ENCODE measurements around the gene FES. TPM values are rescaled to one million over a fixed set of nuclear protein-coding genes. Genes with fewer than 3 reads are reported as not detected.

FES gene
- 45.2 and 65.0 TPM in 2 replicates for total RNA-seq

GRCh38 chr15:90883976-90884718 lies at the start of gene FES:
TSS of gene FES (plus strand) at chr15:90884504. CDS start at chr15:90885046, 542 bp downstream.

GRCh38 chr15:90868261-90868689 lies 16.0 kb upstream of the FES start, which contains the start of gene FURIN:
TSS of gene FURIN (plus strand) at chr15:90868588. CDS start at chr15:90875741, 7,153 bp downstream.

GRCh38 chr15:90902840-90903732 lies 18.8 kb downstream of the FES start, which contains the start of gene MAN2A2:
TSS of gene MAN2A2 (plus strand) at chr15:90903302. CDS start at chr15:90904208, 906 bp downstream.

GRCh38 chr15:90931828-90932659 lies 47.7 kb downstream of the FES start, which contains the start of gene HDDC3:
TSS of gene HDDC3 (minus strand) at chr15:90932549. CDS start at chr15:90932540, 9 bp downstream.

GRCh38 chr15:90934949-90935751 lies 50.8 kb downstream of the FES start, which contains the start of gene UNC45A:
TSS of gene UNC45A (plus strand) at chr15:90935285. CDS start at chr15:90935325, 40 bp downstream.

Small RNA genes within 50 kb of the gene (small RNA-seq; reads per million reads assigned to genes)
- gene RN7SL363P: not detected

Other genes starting within 250 kb of the FES start
- 4.2 and 9.6 TPM in 2 replicates for gene BLM, start 167.2 kb upstream of the FES start, total RNA-seq
- 99.7 and 119 TPM in 2 replicates for gene FURIN, start 15.9 kb upstream of the FES start, total RNA-seq
- 23.2 and 25.1 TPM in 2 replicates for gene MAN2A2, start 18.8 kb downstream of the FES start, total RNA-seq
- 11.8 and 12.0 TPM in 2 replicates for gene HDDC3, start 48.0 kb downstream of the FES start, total RNA-seq
- 109 and 113 TPM in 2 replicates for gene UNC45A, start 50.8 kb downstream of the FES start, total RNA-seq
- 7.8 and 8.5 TPM in 2 replicates for gene RCCD1, start 70.4 kb downstream of the FES start, total RNA-seq
- 52.6 and 121 TPM in 2 replicates for gene PRC1, start 110.0 kb downstream of the FES start, total RNA-seq
- gene VPS33B, start 138.1 kb downstream of the FES start, total RNA-seq: 11.4 and 13.7 TPM in 2 replicates
- 2.3 and 2.9 TPM in 2 replicates for gene SV2B, start 215.8 kb downstream of the FES start, total RNA-seq